Stimulated activated CD4-positive, alpha-beta T cell treated with anti-CD3 and anti-CD28 coated beads, Interleukin-2, amount 100 ng/mL, for 48 hours (primary cell): ENCODE data around the gene RBM7.

ENCODE experiments used
- DNase-seq, 2 donors: peaks; one replicate each; pipeline ENCODE4 v3.0.0-alpha.2; 2020

The RBM7 gene

DNA sequence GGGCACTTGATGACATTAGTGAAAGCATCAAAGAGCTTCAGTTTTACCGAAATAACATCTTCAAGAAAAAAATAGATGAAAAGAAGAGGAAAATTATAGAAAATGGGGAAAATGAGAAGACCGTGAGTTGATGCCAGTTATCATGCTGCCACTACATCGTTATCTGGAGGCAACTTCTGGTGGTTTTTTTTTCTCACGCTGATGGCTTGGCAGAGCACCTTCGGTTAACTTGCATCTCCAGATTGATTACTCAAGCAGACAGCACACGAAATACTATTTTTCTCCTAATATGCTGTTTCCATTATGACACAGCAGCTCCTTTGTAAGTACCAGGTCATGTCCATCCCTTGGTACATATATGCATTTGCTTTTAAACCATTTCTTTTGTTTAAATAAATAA is 49.4 kb downstream of the RBM7 start:
- DNase-seq = no peak

GRCh38 chr11:114452399-114452798 is 51.9 kb downstream of the RBM7 start:
- no peak for DNase-seq
